Measurements from ENCODE around the gene AATK. TPM values are rescaled to one million over a fixed set of nuclear protein-coding genes. Genes with fewer than 3 reads are reported as not detected.

AATK gene
- total and polyA plus RNA-seq, 2 donors (not counting 3 experiments of a cell fraction or from before 2014, with no cell fraction given), result 0.69 to 1.00 TPM

- H3K79me2 ChIP-seq (ENCODE audit: control insufficient read depth, insufficient read depth, low read length), result no peaks in the 10 kb centered on the region
- no peak overlapping the region for H3K9ac ChIP-seq (replicated peaks; ENCODE audit: extremely low read depth, insufficient read depth, low read length)
- TF ChIP-seq CTCF (IDR thresholded peaks at IDR 0.05; ENCODE audit: extremely low read depth in 1 of 2, insufficient read depth in 1 of 2, low read depth in 1 of 2, low read length in 2 of 2) (no peak), FOS (IDR thresholded peaks at IDR 0.05; ENCODE audit: borderline replicate concordance, insufficient read depth, low read length) (no peak), POLR2A (IDR thresholded peaks at IDR 0.05; ENCODE audit: low read depth, low read length) (no peak), GATA2 (IDR thresholded peaks at IDR 0.05; ENCODE audit: insufficient read depth, insufficient read length, low read depth, low read length) (no peak), POLR2AphosphoS5 (IDR thresholded peaks at IDR 0.05; ENCODE audit: insufficient read depth, low read depth, low read length) (no peak), MAX (IDR thresholded peaks at IDR 0.05; ENCODE audit: insufficient read depth, insufficient read length) (no peak)
- H3K9me1 ChIP-seq (replicated peaks; ENCODE audit: control insufficient read depth, extremely low read depth, insufficient read depth, low read length), result no peaks in the 10 kb centered on the region
- FAIRE-seq, result no peak
- ChIA-PET CTCF (interaction anchor here (2.5 kb wide), 1 partner anchor 11 kb away, joined by 12 read pairs; no protein-coding TSS in a partner anchor), POLR2A (no interaction called here)
- no TSS peak for BruUV-seq (replicated peaks)
- H2AFZ ChIP-seq (ENCODE audit: low read depth, low read length), result no peak overlapping the region
- H4K20me1 ChIP-seq (replicated peaks; ENCODE audit: control insufficient read depth, extremely low read depth, insufficient read depth, low read length), result no peaks in the 10 kb centered on the region
- DNase-seq (ENCODE audit: low read depth, low spot score), result no peak
- H3K9me3 ChIP-seq (replicated peaks; ENCODE audit: control insufficient read depth, insufficient read depth, low read length), result no peaks in the 10 kb centered on the region
- H3K27ac ChIP-seq (ENCODE audit: insufficient read depth, low read depth, low read length), result no peak overlapping the region
- dilution Hi-C loops (cut with MboI; ENCODE audit: extremely low pct_ligation_motif_present, low sequenced_read_pairs) (no loop called here), intact Hi-C loops (cut with micrococcal nuclease) (no loop called here)
- no peaks in the 10 kb centered on the region for H3K27me3 ChIP-seq (ENCODE audit: control insufficient read depth in 2 of 2, insufficient read depth in 2 of 2, low read length in 2 of 2)
- H3K4me1 ChIP-seq (ENCODE audit: control insufficient read depth, extremely low read depth, insufficient read depth, low read length), result no peaks in the 10 kb centered on the region
- no peaks in the 10 kb centered on the region for H3K36me3 ChIP-seq (ENCODE audit: control insufficient read depth in 2 of 2, extremely low read depth in 1 of 2, insufficient read depth in 2 of 2, low read length in 2 of 2)
- no peak overlapping the region for H3K4me3 ChIP-seq (replicated peaks in 1 of 3; ENCODE audit: insufficient read depth in 1 of 3, low read depth in 1 of 3, low read length in 3 of 3)
- H3K4me2 ChIP-seq (ENCODE audit: insufficient read depth, low read length), result no peak overlapping the region
Observed at GRCh38 chr17:81132197-81132540, 33.9 kb downstream of the AATK start.

Data from endothelial cell of umbilical vein (primary cell).